ENCODE measurements around the gene ZFX. TPM values are rescaled to one million over a fixed set of nuclear protein-coding genes. Genes with fewer than 3 reads are reported as not detected.

The ZFX gene
- total RNA-seq, 4 donors from 2014 or later, result 42.9 to 63.3 (median 57.3) TPM

DNA sequence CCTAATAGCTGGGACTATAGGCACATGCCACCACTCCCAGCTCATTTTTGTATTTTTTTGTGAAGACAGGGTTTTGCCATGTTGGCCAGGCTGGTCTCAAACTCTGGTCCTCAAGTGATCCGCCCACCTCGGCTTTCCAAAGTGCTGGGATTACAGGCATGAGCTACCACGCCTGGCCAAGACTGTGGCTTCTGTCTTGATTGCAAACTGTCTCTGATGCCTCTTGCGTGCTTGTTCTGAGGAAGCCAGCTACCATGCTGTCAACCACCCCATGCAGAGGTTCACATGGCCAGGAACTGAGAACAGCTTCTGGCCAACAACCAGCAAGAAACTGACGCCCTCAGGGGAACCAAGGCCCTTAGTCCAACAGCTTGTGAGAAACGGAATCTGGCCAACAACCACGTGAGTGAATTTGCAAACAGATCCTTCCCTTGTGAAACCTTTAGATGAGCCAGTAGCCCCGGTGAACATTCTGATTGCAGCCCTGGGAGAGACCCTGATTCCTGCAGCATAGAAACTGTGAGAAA is 93.2 kb downstream of the ZFX start:
- no peaks in the 10 kb centered on the region for H3K36me3 ChIP-seq
- no peaks in the 10 kb centered on the region for H3K9me3 ChIP-seq
- in situ Hi-C loops (cut with MboI; ENCODE audit: low sequenced_read_pairs in 4 of 4), result loop anchor here in 3 of 4 donors (10.0 to 25.0 kb wide), 2 partner anchors 155 to 158 kb away; no protein-coding TSS in a partner anchor
- DNase-seq, result peak; percentile 61 to 80
- H3K4me1 ChIP-seq, result peaks cover 0 to 4% of the 10 kb centered on the region in 2 donors
- peak; percentile 88 to 90 for ATAC-seq
- H3K27ac ChIP-seq, result peak overlapping the region; percentile 47 to 66 (median 62)
- no peak for TF ChIP-seq POLR2A (IDR thresholded peaks at IDR 0.05)
- TF ChIP-seq, protein P1, sequence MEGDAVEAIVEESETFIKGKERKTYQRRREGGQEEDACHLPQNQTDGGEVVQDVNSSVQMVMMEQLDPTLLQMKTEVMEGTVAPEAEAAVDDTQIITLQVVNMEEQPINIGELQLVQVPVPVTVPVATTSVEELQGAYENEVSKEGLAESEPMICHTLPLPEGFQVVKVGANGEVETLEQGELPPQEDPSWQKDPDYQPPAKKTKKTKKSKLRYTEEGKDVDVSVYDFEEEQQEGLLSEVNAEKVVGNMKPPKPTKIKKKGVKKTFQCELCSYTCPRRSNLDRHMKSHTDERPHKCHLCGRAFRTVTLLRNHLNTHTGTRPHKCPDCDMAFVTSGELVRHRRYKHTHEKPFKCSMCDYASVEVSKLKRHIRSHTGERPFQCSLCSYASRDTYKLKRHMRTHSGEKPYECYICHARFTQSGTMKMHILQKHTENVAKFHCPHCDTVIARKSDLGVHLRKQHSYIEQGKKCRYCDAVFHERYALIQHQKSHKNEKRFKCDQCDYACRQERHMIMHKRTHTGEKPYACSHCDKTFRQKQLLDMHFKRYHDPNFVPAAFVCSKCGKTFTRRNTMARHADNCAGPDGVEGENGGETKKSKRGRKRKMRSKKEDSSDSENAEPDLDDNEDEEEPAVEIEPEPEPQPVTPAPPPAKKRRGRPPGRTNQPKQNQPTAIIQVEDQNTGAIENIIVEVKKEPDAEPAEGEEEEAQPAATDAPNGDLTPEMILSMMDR (IDR thresholded peaks at IDR 0.05 in 4 of 5, conservative IDR thresholded peaks at IDR 0.05 in 1 of 5), result no peak
- intact Hi-C loops (cut with DNase I; ENCODE audit: low total_unique reads), result loop anchor here (2.0 to 10.0 kb wide), 2 partner anchors 92 to 188 kb away; partner anchors contain the start of gene EIF2S3
- H3K4me3 ChIP-seq, result no peak overlapping the region
- H3K27me3 ChIP-seq, result no peaks in the 10 kb centered on the region

- H3K4me3 ChIP-seq, result no peak overlapping the region
- no peaks in the 10 kb centered on the region for H3K36me3 ChIP-seq
- H3K27ac ChIP-seq, result peak overlapping the region; percentile 47 to 66 (median 62)
- in situ Hi-C loops (cut with MboI; ENCODE audit: low sequenced_read_pairs in 4 of 4), result loop anchor here in 3 of 4 donors (10.0 to 25.0 kb wide), 2 partner anchors 156 to 158 kb away; no protein-coding TSS in a partner anchor
- H3K4me1 ChIP-seq, result peaks cover 0 to 4% of the 10 kb centered on the region in 2 donors
- TF ChIP-seq, protein P1 (IDR thresholded peaks at IDR 0.05 in 4 of 5, conservative IDR thresholded peaks at IDR 0.05 in 1 of 5), result no peak
- no peak for TF ChIP-seq POLR2A (IDR thresholded peaks at IDR 0.05)
- H3K9me3 ChIP-seq, result no peaks in the 10 kb centered on the region
- H3K27me3 ChIP-seq, result no peaks in the 10 kb centered on the region
- DNase-seq (no peak), ATAC-seq (peak in 1 of 2 donors; percentile 35)
- intact Hi-C loops (cut with DNase I; ENCODE audit: low total_unique reads), result loop anchor here (2.0 to 10.0 kb wide), 2 partner anchors 92 to 188 kb away; partner anchors contain the start of gene EIF2S3
Measured at GRCh38 chrX:24243188-24243587, 93.7 kb downstream of the ZFX start.

DNA sequence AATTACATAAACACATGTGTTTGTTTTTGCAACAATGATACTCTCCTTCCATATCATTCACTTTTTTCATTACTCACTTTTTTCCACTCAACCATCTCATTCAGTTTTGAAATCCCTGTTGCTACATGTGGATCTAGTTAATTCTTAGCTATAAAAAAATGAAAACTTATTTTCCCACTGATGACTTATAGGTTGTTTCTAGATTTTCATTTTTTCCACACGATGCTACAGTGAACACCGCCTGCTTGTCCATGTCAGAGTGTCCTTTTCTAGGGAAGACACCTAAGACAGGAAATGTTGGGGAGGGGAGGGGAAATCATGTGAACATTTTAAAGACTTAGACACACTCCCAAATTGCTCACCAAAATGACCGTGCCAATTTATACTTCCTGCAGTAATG is 94.2 kb downstream of the ZFX start:
- in situ Hi-C loops (cut with MboI; ENCODE audit: low sequenced_read_pairs in 4 of 4), result loop anchor here in 3 of 4 donors (10.0 to 25.0 kb wide), 2 partner anchors 156 to 159 kb away; no protein-coding TSS in a partner anchor
- ATAC-seq, result no peak

GRCh38 chrX:24245202-24245601 is 95.7 kb downstream of the ZFX start:
- no peaks in the 10 kb centered on the region for H3K36me3 ChIP-seq
- no peak overlapping the region for H3K27ac ChIP-seq
- no peaks in the 10 kb centered on the region for H3K27me3 ChIP-seq
- in situ Hi-C loops (cut with MboI; ENCODE audit: low sequenced_read_pairs in 4 of 4) (loop anchor here in 3 of 4 donors (10.0 to 25.0 kb wide), 2 partner anchors 158 to 160 kb away; no protein-coding TSS in a partner anchor), intact Hi-C loops (cut with DNase I; ENCODE audit: low total_unique reads) (loop anchor here (10.0 kb wide), 1 partner anchor 190 kb away; the partner anchor contains the start of gene EIF2S3)
- DNase-seq (no peak), ATAC-seq (peak; percentile 49 to 68)
- no peaks in the 10 kb centered on the region for H3K9me3 ChIP-seq
- no peak overlapping the region for H3K4me3 ChIP-seq
- peaks cover 0 to 4% of the 10 kb centered on the region in 2 donors for H3K4me1 ChIP-seq
- TF ChIP-seq, protein P1 (IDR thresholded peaks at IDR 0.05 in 4 of 5, conservative IDR thresholded peaks at IDR 0.05 in 1 of 5), result no peak
- no peak for TF ChIP-seq POLR2A (IDR thresholded peaks at IDR 0.05)

More for the DNA sequence above, 94.2 kb downstream of the ZFX start:
- H3K27me3 ChIP-seq, result no peaks in the 10 kb centered on the region
- TF ChIP-seq, protein P1 (IDR thresholded peaks at IDR 0.05 in 4 of 5, conservative IDR thresholded peaks at IDR 0.05 in 1 of 5), result no peak
- no peak for TF ChIP-seq POLR2A (IDR thresholded peaks at IDR 0.05)
- intact Hi-C loops (cut with DNase I; ENCODE audit: low total_unique reads), result loop anchor here (2.0 to 10.0 kb wide), 2 partner anchors 93 to 189 kb away; partner anchors contain the start of gene EIF2S3
- no peaks in the 10 kb centered on the region for H3K36me3 ChIP-seq
- no peak overlapping the region for H3K4me3 ChIP-seq
- no peaks in the 10 kb centered on the region for H3K9me3 ChIP-seq
- no peak for DNase-seq
- peaks cover 0 to 4% of the 10 kb centered on the region in 2 donors for H3K4me1 ChIP-seq
- peak overlapping the region; percentile 47 to 66 (median 62) for H3K27ac ChIP-seq
